Central memory CD8-positive, alpha-beta T cell (primary cell): Measurements from ENCODE around the gene MAP3K4.
A peak's percentile ranks its signal among the peaks of the same experiment; 100 is the strongest.
"Not testable (repeated sequence)": the region's sequence is repeated elsewhere in the genome, so short reads cannot be mapped to it uniquely, and the experiment has no call there.

ENCODE experiments used
- ATAC-seq: fragments of 150-1000 bp; cut with Tn5 transposase; replicated peaks from 2 replicates; pipeline ENCODE4 v1.10.0; 2022; ENCODE audit warnings: mild to moderate bottlenecking, moderate FRiP score, moderate number of reproducible peaks; ENCODE audit not compliant: poor library complexity, severe bottlenecking; ENCODE audit errors: extremely low read depth
- DNase-seq, 2 donors: peaks; one replicate each; pipeline ENCODE4 v3.0.0; 2021; ENCODE audit warnings: low spot score in 2 of 2
- H3K27ac Mint-ChIP-seq: one replicate; pipeline ENCODE4 v1.8.0; 2022; ENCODE audit warnings: low read depth, mild to moderate bottlenecking, moderate library complexity, mixed read lengths
- H3K27me3 Mint-ChIP-seq: one replicate; pipeline ENCODE4 v1.8.0; 2022; ENCODE audit warnings: mixed read lengths
- H3K36me3 Mint-ChIP-seq: one replicate; pipeline ENCODE4 v1.8.0; 2022; ENCODE audit warnings: mild to moderate bottlenecking, moderate library complexity, mixed read lengths; ENCODE audit not compliant: insufficient read depth
- H3K4me1 Mint-ChIP-seq: one replicate; pipeline ENCODE4 v1.8.0; 2022; ENCODE audit warnings: mixed read lengths
- H3K4me3 Mint-ChIP-seq: one replicate; pipeline ENCODE4 v1.8.0; 2022; ENCODE audit warnings: mild to moderate bottlenecking, moderate library complexity, mixed read lengths
- H3K9me3 Mint-ChIP-seq: one replicate; pipeline ENCODE4 v1.8.0; 2022; ENCODE audit warnings: mixed read lengths

MAP3K4 gene

DNA sequence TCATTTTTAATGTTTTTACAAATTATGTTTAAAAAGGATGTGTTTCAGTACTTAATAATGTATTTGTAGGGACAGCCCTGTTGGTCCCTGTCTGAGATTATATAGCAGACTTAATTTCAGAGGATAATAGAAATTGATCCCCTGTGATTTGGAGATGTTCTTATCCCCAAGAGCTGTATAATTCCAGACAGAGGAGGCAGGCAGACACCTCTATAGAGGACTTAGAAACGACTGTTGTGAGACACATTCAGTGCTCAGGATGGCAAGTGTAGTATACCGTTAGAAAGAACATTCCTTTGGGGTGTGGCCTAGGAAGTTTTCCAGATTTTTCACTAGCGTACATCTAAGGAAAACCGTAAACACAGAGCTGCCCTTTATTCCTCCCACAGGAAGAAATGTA, 117.8 kb downstream of the MAP3K4 start:
- DNase-seq (no peak), ATAC-seq (no peak)
- Mint-ChIP-seq H3K27ac (no peak overlapping the region), H3K36me3 (peaks cover 69% of the 10 kb centered on the region), H3K4me3 (no peak overlapping the region), H3K9me3 (no peaks in the 10 kb centered on the region), H3K27me3 (no peaks in the 10 kb centered on the region), H3K4me1 (no peaks in the 10 kb centered on the region)

DNA sequence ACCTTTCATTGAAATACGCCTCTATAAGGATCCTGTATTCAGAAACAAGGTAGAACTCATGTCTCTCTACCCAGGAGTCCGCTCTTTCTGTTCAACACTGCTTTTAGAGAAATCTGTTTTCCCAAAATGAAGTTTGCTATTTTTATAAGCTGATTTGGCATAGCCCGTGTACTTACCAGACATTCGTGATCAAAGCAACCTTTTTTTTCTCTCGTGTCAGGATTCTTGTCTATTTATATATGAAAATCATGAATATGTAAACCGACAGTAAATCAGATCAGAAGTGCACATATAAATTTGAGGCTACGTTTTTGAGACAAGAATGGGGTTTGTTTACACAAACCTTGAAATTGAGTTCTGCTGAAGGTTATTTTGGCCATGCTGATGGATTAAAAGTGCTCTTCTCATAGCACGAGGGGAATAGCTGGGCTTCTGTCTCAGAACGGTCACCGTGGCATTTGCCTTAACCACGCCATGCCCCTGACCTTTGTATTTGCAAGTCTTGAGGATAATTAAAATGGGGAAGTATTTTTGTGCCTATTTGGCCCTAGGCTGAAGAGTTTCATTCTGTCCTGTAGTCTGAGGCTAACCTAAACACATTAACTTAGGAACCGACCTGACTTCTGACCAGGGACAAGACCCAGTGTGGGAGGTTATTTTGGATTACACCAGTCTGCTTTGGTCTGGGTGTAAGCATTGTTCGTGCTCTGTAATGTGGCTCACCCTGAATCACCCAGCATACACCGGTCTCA, 118.6 kb downstream of the MAP3K4 start:
- ATAC-seq = no peak
- no peaks in the 10 kb centered on the region for H3K9me3 Mint-ChIP-seq
- DNase-seq = no peak
- no peak overlapping the region for H3K27ac Mint-ChIP-seq
- no peak overlapping the region for H3K4me3 Mint-ChIP-seq
- H3K4me1 Mint-ChIP-seq = no peaks in the 10 kb centered on the region
- peaks cover 69% of the 10 kb centered on the region for H3K36me3 Mint-ChIP-seq
- H3K27me3 Mint-ChIP-seq = no peaks in the 10 kb centered on the region

DNA sequence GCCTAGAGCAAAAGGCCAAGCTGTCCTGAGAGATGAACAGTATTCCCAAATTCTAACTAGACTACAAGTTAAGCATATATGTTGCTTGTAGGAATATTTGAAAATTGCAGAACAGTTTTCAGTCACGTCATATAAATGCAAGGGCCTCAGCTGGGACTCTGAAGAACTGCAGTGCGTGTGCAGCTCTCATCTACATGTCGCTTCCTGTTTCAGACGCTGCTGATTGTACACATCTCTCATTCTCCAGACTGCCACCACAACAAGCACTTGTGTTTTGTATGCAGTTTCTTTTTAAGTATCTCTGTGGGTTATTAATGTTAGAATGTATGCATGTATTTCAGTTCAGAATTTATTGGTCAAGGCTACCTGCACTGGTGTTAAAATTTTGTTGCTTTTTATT, 119.7 kb downstream of the MAP3K4 start:
- H3K36me3 Mint-ChIP-seq = peaks cover 69% of the 10 kb centered on the region

DNA sequence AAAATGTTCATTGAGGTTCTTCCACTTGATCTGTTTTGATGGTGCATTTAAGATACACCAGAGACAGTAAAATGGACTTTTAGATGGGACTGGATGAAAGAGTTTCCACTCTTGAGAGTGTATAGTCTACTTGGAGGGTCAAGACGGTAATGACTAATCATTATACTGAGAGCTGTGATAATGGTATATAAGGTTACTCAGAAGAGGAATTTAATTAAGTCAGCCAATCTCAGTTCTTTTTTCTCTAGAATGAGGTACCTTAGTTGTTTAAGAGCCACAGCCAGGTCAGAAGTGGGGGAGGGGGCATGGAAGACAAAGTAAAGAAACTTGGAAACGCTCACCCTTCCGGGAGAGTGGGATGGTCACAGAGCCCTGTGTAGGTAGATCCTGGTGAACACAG, 123.9 kb downstream of the MAP3K4 start:
- Mint-ChIP-seq H3K27me3 (no peaks in the 10 kb centered on the region), H3K27ac (peak overlapping the region; percentile 71), H3K4me1 (peaks cover 11% of the 10 kb centered on the region), H3K36me3 (peaks cover 58% of the 10 kb centered on the region), H3K9me3 (no peaks in the 10 kb centered on the region), H3K4me3 (no peak overlapping the region)
- no peak for ATAC-seq
- DNase-seq = no peak

More for the DNA sequence above, 119.7 kb downstream of the MAP3K4 start:
- ATAC-seq (peak; percentile 52), DNase-seq (no peak)
- no peak overlapping the region for H3K4me3 Mint-ChIP-seq
- H3K27ac Mint-ChIP-seq = no peak overlapping the region
- no peaks in the 10 kb centered on the region for H3K9me3 Mint-ChIP-seq
- H3K27me3 Mint-ChIP-seq = no peaks in the 10 kb centered on the region
- peaks cover 10% of the 10 kb centered on the region for H3K4me1 Mint-ChIP-seq

DNA sequence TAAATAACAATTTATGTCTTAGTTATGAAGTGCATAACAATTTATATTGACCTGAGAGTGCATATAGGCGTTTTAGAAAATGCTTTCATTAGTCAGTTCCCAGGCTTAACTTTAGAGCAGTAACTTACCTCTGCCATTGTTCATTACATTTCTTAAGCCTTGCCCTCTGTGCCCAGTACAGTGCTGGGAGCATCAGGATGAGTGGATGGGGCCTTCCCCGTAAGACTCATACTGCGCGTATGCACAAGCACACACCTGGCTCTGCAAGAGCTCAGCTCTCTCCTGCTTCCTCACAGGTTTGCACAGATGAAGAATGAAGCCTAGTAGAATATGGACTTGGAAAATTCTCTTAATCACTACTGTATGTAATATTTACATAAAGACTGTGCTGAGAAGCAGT, 125.0 kb downstream of the MAP3K4 start:
- peak overlapping the region; percentile 71 for H3K27ac Mint-ChIP-seq
- H3K27me3 Mint-ChIP-seq = no peaks in the 10 kb centered on the region
- ATAC-seq (no peak), DNase-seq (no peak)
- peaks cover 53% of the 10 kb centered on the region for H3K36me3 Mint-ChIP-seq
- H3K4me1 Mint-ChIP-seq = peaks cover 11% of the 10 kb centered on the region
- no peaks in the 10 kb centered on the region for H3K9me3 Mint-ChIP-seq
- no peak overlapping the region for H3K4me3 Mint-ChIP-seq

DNA sequence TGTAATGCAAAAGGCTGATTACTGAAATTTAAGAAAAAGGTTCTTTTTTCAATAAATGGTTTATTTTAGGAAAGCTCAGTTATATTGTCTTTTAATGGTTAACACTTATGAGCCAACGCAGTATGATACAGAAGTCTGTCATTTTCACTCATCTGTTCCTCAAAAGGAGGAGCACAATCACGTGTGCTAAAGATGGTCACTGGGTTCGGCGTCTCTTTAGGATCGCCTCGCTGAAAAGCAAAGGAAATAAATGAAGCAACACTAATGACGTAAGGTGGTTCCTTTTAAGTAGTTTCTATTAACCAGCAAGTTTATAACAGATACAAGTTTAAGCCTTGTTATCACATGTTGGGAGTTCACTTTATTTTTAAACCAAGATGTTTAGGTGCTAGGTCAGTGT, 125.7 kb downstream of the MAP3K4 start:
- DNase-seq (no peak), ATAC-seq (no peak)
- peaks cover 11% of the 10 kb centered on the region for H3K4me1 Mint-ChIP-seq
- no peak overlapping the region for H3K27ac Mint-ChIP-seq
- peaks cover 48% of the 10 kb centered on the region for H3K36me3 Mint-ChIP-seq
- H3K9me3 Mint-ChIP-seq = no peaks in the 10 kb centered on the region
- H3K27me3 Mint-ChIP-seq = no peaks in the 10 kb centered on the region
- no peak overlapping the region for H3K4me3 Mint-ChIP-seq

DNA sequence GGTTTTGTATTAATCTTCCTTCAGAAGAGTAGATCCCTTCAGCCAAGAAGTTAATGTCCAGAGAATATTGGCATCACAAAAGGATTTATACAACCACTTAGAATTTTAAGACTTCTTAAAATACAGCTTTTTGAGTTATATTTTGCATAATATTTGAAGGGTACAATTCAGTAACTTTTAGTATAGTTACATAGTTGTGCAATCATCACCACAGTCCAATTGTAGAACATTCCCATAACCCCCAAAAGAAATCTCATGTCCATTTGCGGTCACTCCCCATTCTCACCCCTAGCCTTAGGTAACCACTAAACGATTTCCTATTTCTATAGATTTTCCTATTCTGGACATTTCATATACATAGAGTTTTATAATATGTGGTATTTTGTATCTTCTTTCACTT, 126.4 kb downstream of the MAP3K4 start:
- Mint-ChIP-seq H3K4me1 (peaks cover 11% of the 10 kb centered on the region), H3K27ac (no peak overlapping the region), H3K36me3 (peaks cover 42% of the 10 kb centered on the region), H3K4me3 (no peak overlapping the region), H3K9me3 (no peaks in the 10 kb centered on the region), H3K27me3 (no peaks in the 10 kb centered on the region)
- DNase-seq = no peak
- no peak for ATAC-seq

DNA sequence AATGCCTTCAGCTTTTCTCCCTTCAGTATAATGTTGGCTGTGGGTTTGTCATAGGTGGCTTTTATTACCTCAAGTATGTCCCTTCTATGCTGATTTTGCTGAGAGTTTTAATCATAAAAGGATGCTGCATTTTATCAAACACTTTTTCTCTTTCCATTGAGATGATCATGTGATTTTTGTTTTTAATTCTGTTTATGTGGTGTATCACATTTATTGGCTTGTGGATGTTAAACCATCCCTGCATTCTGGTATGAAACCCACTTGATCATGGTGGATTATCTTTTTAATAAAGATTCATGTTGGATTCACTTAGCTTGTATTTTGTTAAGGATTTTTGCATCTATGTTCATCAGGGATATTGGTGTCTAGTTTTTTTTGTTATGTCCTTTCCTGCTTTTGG, 131.8 kb downstream of the MAP3K4 start:
- not testable (repeated sequence) for DNase-seq, H3K4me1 Mint-ChIP-seq, ATAC-seq, H3K27me3 Mint-ChIP-seq, H3K4me3 Mint-ChIP-seq, H3K27ac Mint-ChIP-seq, H3K9me3 Mint-ChIP-seq
- peaks cover 21% of the 10 kb centered on the region for H3K36me3 Mint-ChIP-seq

DNA sequence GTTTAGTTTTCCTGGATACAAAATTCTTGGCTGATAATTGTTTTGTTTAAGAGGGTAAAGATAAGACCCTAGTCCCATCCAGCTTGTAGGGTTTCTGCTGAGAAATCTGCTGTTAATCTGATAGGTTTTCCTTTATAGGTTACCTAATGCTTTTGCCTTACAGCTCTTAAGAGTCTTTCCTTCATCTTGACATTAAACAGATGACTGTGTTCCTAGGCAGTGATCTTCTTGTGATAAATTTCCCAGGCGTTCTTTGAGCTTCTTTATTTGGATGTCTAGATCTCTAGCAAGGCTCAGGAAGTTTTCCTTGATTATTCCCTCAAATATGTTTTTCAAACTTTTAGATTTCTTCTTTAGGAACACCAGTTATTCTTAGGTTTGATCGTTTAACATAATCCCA, 134.0 kb downstream of the MAP3K4 start:
- H3K27me3 Mint-ChIP-seq = no peaks in the 10 kb centered on the region
- no peak overlapping the region for H3K27ac Mint-ChIP-seq
- H3K9me3 Mint-ChIP-seq = peaks cover 6% of the 10 kb centered on the region
- no peak overlapping the region for H3K4me3 Mint-ChIP-seq
- H3K4me1 Mint-ChIP-seq = peaks cover 9% of the 10 kb centered on the region
- DNase-seq (no peak), ATAC-seq (no peak)
- H3K36me3 Mint-ChIP-seq = peaks cover 13% of the 10 kb centered on the region

DNA sequence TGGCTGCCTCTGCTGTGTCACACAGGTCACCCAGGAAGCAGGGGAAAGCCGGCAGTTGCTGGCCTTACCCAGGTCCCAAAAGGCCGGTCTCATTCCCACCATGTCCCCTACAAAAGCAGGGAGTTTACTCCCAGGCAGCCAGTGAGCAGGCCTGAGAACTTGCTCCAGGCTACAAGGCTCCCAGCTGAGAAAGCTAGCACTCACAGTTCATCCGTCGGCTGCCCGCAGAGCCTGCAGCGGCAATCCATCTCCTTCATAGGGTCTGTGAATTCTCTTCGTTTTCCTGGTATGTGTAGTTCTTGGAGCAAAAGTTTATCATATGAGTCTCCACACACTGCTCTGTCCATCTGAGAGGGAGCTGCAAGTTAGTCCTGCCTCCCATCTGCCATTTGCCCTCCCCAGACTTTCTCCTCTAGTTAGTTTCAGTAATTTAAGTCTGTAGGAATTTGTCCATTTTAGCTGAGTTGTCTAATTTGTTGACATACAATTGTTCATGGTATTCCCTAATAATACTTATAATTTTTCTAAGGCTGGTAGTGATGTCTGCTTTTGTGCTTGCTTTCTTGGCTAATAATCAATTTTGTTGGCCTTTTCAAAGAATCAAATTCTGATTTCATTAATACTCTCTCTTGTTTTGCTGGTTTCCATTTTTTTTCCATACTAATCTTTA, 135.6 kb downstream of the MAP3K4 start:
- H3K27ac Mint-ChIP-seq = no peak overlapping the region
- H3K4me3 Mint-ChIP-seq = no peak overlapping the region
- peaks cover 9% of the 10 kb centered on the region for H3K4me1 Mint-ChIP-seq
- no peaks in the 10 kb centered on the region for H3K27me3 Mint-ChIP-seq
- peaks cover 9% of the 10 kb centered on the region for H3K36me3 Mint-ChIP-seq
- ATAC-seq (no peak), DNase-seq (no peak)
- peaks cover 6% of the 10 kb centered on the region for H3K9me3 Mint-ChIP-seq

DNA sequence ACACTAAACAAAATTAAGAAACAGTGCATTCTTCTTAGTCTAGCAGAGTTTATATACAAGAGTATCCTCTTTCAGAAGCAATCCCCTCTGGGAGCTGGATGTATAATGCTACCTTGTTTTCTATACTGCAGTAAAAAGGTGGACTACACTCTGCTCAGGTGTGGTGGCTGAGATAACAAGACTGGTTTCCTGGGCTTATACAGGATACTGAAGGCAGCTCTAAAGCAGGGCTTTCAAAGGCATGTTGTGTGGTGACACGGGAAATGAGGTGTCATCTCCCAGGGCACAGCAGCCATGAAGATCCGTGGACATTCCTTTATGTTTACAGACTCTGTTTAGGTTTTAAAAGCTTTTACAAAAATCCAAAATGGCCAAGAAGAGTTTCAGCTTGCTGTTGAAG, 136.7 kb downstream of the MAP3K4 start:
- Mint-ChIP-seq H3K9me3 (peaks cover 6% of the 10 kb centered on the region), H3K27me3 (no peaks in the 10 kb centered on the region), H3K4me1 (peaks cover 9% of the 10 kb centered on the region), H3K36me3 (peaks cover 9% of the 10 kb centered on the region), H3K27ac (no peak overlapping the region), H3K4me3 (no peak overlapping the region)
- ATAC-seq (no peak), DNase-seq (no peak)

DNA sequence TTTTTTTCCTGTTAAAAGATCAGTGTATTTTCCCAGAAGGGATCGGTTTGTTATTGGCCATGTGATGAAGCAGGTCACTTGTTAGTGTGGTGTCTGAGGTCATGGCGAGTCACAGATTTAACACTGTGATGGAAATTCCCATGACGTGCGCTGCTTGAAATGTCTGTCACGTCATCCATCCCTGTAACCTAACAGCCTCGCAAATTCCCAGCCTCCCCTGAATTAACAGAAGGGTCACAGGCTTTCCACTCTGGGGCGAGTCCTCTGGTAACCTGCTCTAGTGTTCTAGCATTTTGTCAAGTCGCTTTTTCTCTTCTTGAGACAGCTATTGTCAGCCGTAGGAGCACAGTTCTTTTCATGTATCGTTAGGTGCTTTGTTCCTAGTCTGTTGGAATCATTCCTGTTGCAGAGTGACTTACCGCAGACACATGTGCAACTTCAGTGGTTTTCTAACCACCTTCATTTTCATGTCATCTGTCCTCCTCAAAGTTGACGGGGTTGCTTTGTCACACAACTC, 137.2 kb downstream of the MAP3K4 start:
- DNase-seq = no peak
- Mint-ChIP-seq H3K4me3 (no peak overlapping the region), H3K36me3 (peaks cover 8% of the 10 kb centered on the region), H3K9me3 (peaks cover 6% of the 10 kb centered on the region), H3K4me1 (peaks cover 9% of the 10 kb centered on the region), H3K27me3 (no peaks in the 10 kb centered on the region), H3K27ac (no peak overlapping the region)
- no peak for ATAC-seq

DNA sequence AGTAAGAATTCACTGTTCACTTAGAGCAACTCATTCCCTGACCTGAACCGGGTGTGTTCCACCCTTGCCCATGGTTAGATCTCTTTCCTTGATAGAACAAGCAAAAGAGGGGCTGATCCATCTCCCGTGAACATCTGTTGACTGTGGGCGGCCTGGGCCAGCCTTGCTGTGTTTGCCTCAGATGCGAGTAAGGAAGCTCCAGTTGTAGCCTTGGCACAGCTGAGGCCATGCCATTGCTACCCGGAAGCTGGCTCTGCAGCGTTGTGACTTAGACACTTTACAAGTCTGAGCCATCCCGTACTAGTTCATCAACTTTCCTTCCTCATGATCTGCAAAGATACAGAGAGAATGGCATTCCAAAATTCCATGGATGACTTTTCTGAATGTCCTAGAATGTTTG, 139.0 kb downstream of the MAP3K4 start:
- no peaks in the 10 kb centered on the region for H3K9me3 Mint-ChIP-seq
- H3K27ac Mint-ChIP-seq = no peak overlapping the region
- no peaks in the 10 kb centered on the region for H3K27me3 Mint-ChIP-seq
- DNase-seq = no peak
- no peak for ATAC-seq
- H3K4me1 Mint-ChIP-seq = peaks cover 9% of the 10 kb centered on the region
- peaks cover 6% of the 10 kb centered on the region for H3K36me3 Mint-ChIP-seq
- no peak overlapping the region for H3K4me3 Mint-ChIP-seq
